ENCODE data around the gene TEX264. TPM values are rescaled to one million over a fixed set of nuclear protein-coding genes. Genes with fewer than 3 reads are reported as not detected.

The TEX264 gene
- total and polyA plus RNA-seq, 2 of the 13 experiments (the other 11 are each of a cell fraction or from before 2014, with no cell fraction given) = 35.2 to 52.1 TPM

GRCh38 chr3:51706788-51707731, 36.0 kb downstream of the TEX264 start, which contains the start of gene GRM2 (continued):
- TF ChIP-seq LRRFIP1 (CRISPR knock-in tag; conservative IDR thresholded peaks at IDR 0.05) (peak; percentile 94), ZNF138 (CRISPR knock-in tag; IDR thresholded peaks at IDR 0.05; ENCODE audit: low read depth) (no peak), SP1 (IDR thresholded peaks at IDR 0.05) (no peak), SP1 (CRISPR knock-in tag; IDR thresholded peaks at IDR 0.05) (peak; percentile 73), DR1 (CRISPR knock-in tag; IDR thresholded peaks at IDR 0.05) (no peak), NFKB2 (CRISPR knock-in tag; IDR thresholded peaks at IDR 0.05; ENCODE audit: borderline replicate concordance) (peak; percentile 84; the same call in 1 of the 2 replicates), JUND (CRISPR knock-in tag; IDR thresholded peaks at IDR 0.05) (no peak), ZNF709 (CRISPR knock-in tag; IDR thresholded peaks at IDR 0.05) (peak; percentile 76; the same call in 1 of the 2 replicates), ZNF607 (CRISPR knock-in tag; IDR thresholded peaks at IDR 0.05; ENCODE audit: borderline replicate concordance) (peak; percentile 78; the same call in 1 of the 2 replicates)
- TF ChIP-seq, protein P1, sequence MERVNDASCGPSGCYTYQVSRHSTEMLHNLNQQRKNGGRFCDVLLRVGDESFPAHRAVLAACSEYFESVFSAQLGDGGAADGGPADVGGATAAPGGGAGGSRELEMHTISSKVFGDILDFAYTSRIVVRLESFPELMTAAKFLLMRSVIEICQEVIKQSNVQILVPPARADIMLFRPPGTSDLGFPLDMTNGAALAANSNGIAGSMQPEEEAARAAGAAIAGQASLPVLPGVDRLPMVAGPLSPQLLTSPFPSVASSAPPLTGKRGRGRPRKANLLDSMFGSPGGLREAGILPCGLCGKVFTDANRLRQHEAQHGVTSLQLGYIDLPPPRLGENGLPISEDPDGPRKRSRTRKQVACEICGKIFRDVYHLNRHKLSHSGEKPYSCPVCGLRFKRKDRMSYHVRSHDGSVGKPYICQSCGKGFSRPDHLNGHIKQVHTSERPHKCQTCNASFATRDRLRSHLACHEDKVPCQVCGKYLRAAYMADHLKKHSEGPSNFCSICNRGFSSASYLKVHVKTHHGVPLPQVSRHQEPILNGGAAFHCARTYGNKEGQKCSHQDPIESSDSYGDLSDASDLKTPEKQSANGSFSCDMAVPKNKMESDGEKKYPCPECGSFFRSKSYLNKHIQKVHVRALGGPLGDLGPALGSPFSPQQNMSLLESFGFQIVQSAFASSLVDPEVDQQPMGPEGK (CRISPR knock-in tag; IDR thresholded peaks at IDR 0.05) = peak; percentile 66
- TF ChIP-seq, protein P2, sequence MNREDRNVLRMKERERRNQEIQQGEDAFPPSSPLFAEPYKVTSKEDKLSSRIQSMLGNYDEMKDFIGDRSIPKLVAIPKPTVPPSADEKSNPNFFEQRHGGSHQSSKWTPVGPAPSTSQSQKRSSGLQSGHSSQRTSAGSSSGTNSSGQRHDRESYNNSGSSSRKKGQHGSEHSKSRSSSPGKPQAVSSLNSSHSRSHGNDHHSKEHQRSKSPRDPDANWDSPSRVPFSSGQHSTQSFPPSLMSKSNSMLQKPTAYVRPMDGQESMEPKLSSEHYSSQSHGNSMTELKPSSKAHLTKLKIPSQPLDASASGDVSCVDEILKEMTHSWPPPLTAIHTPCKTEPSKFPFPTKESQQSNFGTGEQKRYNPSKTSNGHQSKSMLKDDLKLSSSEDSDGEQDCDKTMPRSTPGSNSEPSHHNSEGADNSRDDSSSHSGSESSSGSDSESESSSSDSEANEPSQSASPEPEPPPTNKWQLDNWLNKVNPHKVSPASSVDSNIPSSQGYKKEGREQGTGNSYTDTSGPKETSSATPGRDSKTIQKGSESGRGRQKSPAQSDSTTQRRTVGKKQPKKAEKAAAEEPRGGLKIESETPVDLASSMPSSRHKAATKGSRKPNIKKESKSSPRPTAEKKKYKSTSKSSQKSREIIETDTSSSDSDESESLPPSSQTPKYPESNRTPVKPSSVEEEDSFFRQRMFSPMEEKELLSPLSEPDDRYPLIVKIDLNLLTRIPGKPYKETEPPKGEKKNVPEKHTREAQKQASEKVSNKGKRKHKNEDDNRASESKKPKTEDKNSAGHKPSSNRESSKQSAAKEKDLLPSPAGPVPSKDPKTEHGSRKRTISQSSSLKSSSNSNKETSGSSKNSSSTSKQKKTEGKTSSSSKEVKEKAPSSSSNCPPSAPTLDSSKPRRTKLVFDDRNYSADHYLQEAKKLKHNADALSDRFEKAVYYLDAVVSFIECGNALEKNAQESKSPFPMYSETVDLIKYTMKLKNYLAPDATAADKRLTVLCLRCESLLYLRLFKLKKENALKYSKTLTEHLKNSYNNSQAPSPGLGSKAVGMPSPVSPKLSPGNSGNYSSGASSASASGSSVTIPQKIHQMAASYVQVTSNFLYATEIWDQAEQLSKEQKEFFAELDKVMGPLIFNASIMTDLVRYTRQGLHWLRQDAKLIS (CRISPR knock-in tag; IDR thresholded peaks at IDR 0.05) = no peak
